LNCAP (cell line): ENCODE results near the gene PCDHGB5.

Experiments used
- CTCF ChIP-seq: fragments of 450-650 bp; IDR thresholded peaks from 2 replicates; pipeline ENCODE4 v1.5.1; 2017; ENCODE audit warnings: mild to moderate bottlenecking

The PCDHGB5 gene

GRCh38 chr5:141399555-141400258, 2.0 kb downstream of the PCDHGB5 start:
- TF ChIP-seq CTCF = no peak

GRCh38 chr5:141402553-141403243, 5.0 kb downstream of the PCDHGB5 start, which contains the start of gene PCDHGA9:
TSS of gene PCDHGA9 (plus strand) at chr5:141402778. CDS start at chr5:141402953, 175 bp downstream.
- peak; percentile 49 for TF ChIP-seq CTCF

GRCh38 chr5:141403387-141403786, 5.6 kb downstream of the PCDHGB5 start:
- no peak for TF ChIP-seq CTCF

GRCh38 chr5:141407790-141408505, 10.2 kb downstream of the PCDHGB5 start, which contains the start of gene PCDHGB6:
TSS of gene PCDHGB6 (plus strand) at chr5:141408021. CDS start at chr5:141408203, 182 bp downstream.
- TF ChIP-seq CTCF = peak; percentile 32; the same call in 1 of the 2 replicates

- TF ChIP-seq CTCF = no peak
These were observed 12.0 kb downstream of the PCDHGB5 start for GRCh38 chr5:141409598-141410306.

- TF ChIP-seq CTCF = no peak
These were observed 13.8 kb downstream of the PCDHGB5 start for GRCh38 chr5:141411575-141411974.
